ENCODE measurements around the gene GAS2L2.

GAS2L2 gene

GRCh38 chr17:35790841-35791240, 37.8 kb upstream of the GAS2L2 start:
- peaks cover 13% of the 10 kb centered on the region for H3K27me3 ChIP-seq (replicated peaks)
- H3K4me3 ChIP-seq (ENCODE audit: low read depth, low read length) = no peak overlapping the region
- H3K27ac ChIP-seq = no peak overlapping the region
- no peaks in the 10 kb centered on the region for H3K36me3 ChIP-seq (replicated peaks)
- no peak for TF ChIP-seq CTCF (IDR thresholded peaks at IDR 0.05; ENCODE audit: low read depth, low read length, missing control alignments)
- DNase-seq = no peak
- in situ Hi-C loops (cut with HindIII; ENCODE audit: low pct_ligation_motif_present, low sequenced_read_pairs) = no loop called here

- TF ChIP-seq CTCF (IDR thresholded peaks at IDR 0.05; ENCODE audit: low read depth, low read length, missing control alignments) = no peak
- in situ Hi-C loops (cut with HindIII; ENCODE audit: low pct_ligation_motif_present, low sequenced_read_pairs) = no loop called here
- H3K4me3 ChIP-seq (ENCODE audit: low read depth, low read length) = no peak overlapping the region
- peak overlapping the region; percentile 95 for H3K27ac ChIP-seq
- no peaks in the 10 kb centered on the region for H3K27me3 ChIP-seq (replicated peaks)
- H3K36me3 ChIP-seq (replicated peaks) = no peaks in the 10 kb centered on the region
- DNase-seq = peak; percentile 96
Observed at GRCh38 chr17:35788477-35789368, 35.7 kb upstream of the GAS2L2 start.

GRCh38 chr17:35786941-35787432, 33.9 kb upstream of the GAS2L2 start:
- H3K4me3 ChIP-seq (ENCODE audit: low read depth, low read length) = no peak overlapping the region
- H3K27me3 ChIP-seq (replicated peaks) = no peaks in the 10 kb centered on the region
- no peak for DNase-seq
- H3K36me3 ChIP-seq (replicated peaks) = no peaks in the 10 kb centered on the region
- in situ Hi-C loops (cut with HindIII; ENCODE audit: low pct_ligation_motif_present, low sequenced_read_pairs) = no loop called here
- TF ChIP-seq CTCF (IDR thresholded peaks at IDR 0.05; ENCODE audit: low read depth, low read length, missing control alignments) = no peak
- H3K27ac ChIP-seq = peak overlapping the region; percentile 15

- in situ Hi-C loops (cut with HindIII; ENCODE audit: low pct_ligation_motif_present, low sequenced_read_pairs) = no loop called here
Observed at GRCh38 chr17:35784895-35785294, 31.9 kb upstream of the GAS2L2 start.

GRCh38 chr17:35780950-35781349, 27.9 kb upstream of the GAS2L2 start:
- no peak overlapping the region for H3K4me3 ChIP-seq (ENCODE audit: low read depth, low read length)
- no peak overlapping the region for H3K27ac ChIP-seq
- TF ChIP-seq CTCF (IDR thresholded peaks at IDR 0.05; ENCODE audit: low read depth, low read length, missing control alignments) = no peak
- in situ Hi-C loops (cut with HindIII; ENCODE audit: low pct_ligation_motif_present, low sequenced_read_pairs) = no loop called here
- no peak for DNase-seq
- H3K36me3 ChIP-seq (replicated peaks) = no peaks in the 10 kb centered on the region
- no peaks in the 10 kb centered on the region for H3K27me3 ChIP-seq (replicated peaks)

More at GRCh38 chr17:35784895-35785294, 31.9 kb upstream of the GAS2L2 start:
- H3K4me3 ChIP-seq (ENCODE audit: low read depth, low read length) = no peak overlapping the region
- no peak for DNase-seq
- TF ChIP-seq CTCF (IDR thresholded peaks at IDR 0.05; ENCODE audit: low read depth, low read length, missing control alignments) = no peak
- no peaks in the 10 kb centered on the region for H3K27me3 ChIP-seq (replicated peaks)
- no peak overlapping the region for H3K27ac ChIP-seq
- H3K36me3 ChIP-seq (replicated peaks) = no peaks in the 10 kb centered on the region

Measured in brain microvascular endothelial cell (primary cell).